D341Med (cell line): ENCODE data around the gene LAMB2.

ENCODE experiments used
- DNase-seq: peaks from one replicate; pipeline ENCODE4 v3.0.0; 2012; ENCODE audit warnings: low spot score

Gene LAMB2

DNA sequence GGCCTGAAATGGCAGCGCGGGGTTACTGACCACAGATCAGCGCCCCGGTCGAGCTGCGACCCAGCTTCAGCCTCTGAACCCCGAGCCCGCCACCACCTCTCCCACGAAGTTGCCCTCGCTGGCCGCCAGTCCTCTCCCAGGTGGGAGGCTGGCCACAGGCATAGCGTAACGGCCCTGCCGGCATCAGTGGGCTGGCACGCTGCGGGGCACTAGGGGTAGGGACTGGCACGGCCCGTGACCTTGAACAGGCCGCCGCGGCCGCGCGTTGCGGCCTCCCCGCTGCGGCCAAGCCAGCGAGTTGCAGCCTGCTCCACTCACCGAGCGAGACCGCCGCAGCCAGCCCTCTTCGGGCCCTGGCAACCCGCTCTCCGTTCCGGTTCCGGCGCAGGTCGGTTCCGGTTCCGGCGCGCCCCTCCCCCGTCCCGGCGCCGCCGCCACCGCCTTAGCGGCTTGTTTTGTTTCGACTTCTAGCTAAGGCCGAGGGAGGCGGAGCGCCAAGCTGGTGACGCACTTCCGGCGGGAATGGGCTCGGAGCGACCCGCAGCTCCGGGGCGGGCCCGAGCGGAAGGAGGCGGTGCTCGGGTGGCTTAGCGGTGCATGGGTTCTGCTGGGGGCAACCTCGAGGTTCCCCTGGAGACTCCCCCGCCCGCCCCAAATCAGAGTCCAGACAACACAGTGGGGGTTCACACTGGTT lies 12.3 kb downstream of the LAMB2 start, which contains the start of gene USP19:
TSS of gene USP19 (minus strand) at position 386 of the 694 bp plus-strand sequence. CDS start 1,678 bp downstream, outside the sequence.
- peak; percentile 98 for DNase-seq

DNA sequence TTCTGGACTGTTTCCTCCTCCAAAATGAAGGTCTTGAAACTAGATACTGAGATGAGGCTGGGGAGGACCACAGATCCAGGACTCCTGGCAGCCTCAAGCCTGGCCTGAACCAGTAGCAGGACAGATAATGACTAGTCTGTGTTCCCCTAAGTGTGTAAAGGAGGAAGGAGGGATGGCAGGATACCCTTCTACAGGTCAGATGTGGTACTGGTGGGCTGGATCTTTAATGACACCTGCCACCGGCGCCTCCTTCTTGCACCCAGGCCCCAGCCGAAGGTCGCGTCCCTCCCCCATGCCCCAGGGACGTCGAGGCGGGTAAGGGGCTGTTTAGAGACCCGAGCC lies 12.8 kb downstream of the LAMB2 start:
- DNase-seq: peak; percentile 41

- no peak for DNase-seq
These were observed 13.4 kb downstream of the LAMB2 start for GRCh38 chr3:49119439-49119838.

DNA sequence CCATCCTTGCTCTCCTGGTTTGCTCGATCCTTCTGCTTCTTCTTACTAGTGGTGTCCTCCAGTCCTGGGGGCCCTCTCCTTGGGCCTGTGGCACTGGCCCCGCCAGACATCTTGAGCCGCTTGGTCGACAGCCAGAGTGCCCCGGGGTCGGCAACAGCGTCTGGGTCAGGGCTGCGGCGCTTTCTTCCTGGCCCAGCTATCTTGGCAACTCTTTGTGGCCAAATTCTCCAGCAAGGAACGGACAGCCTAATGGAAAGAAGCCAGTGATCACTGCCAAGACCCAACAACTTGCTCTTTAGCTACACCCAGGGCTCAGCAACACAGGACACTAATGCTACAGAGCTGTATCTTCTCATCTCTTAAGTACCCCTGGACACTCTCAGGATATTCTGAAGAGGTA lies 13.8 kb downstream of the LAMB2 start:
- no peak for DNase-seq

DNA sequence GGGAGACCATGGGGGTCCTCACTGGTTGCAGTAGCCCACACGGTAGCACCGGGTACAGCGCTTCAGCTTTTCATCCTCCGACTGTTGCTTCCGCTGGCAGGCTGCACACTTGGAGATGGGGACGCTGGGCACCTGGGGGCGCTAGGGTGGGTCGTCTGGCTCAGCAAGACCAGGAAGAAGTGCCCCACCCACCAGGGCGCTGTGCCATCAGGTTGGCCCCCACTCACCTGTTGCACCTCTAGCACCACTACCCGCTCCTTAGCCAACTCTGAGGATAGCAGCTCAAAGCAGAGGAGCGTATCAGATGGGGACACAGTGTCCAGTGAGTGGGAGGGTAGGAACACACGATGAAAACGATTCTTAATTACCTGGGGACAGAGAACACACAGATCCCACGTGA lies 20.6 kb downstream of the LAMB2 start:
- no peak for DNase-seq

DNA sequence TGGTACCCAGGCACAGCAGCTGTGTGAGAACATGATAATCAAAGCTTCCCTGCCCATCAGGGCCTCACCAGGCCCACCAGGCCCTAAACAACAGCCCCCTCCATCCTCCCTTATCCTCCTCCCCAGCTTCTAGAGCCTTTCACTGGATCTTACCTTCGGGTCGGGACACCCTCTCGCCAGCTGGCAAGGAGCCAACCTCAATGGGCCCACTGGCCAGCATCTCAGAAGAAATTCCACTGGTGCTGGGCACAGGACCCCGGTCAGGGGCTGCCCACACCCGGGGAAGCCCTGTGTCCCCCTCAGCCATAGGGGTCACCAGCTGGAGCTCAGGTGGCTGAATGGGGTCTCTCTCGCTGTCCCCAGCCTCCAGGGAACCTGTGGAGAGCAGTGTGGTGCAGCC lies 21.5 kb downstream of the LAMB2 start:
- DNase-seq: no peak

DNA sequence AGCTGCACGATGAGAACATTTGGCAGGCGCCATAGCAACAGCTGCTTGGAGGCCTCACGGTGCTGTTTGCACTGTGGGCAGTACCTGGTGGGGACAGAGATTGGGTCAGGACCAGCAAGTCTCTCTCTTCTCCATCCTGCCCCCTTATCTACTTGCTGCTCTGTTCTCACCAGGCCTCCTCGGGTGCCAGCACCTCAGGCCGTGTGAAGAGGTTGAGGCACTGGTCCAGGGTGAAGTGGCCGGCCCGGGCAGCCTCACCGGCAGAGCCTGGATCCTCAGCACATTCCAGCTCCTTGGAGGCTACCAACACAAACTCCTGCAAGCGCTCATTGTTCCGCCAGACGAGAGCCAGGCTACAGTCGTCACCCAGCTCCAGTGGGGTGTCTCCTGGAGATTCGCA lies 22.1 kb downstream of the LAMB2 start:
- no peak for DNase-seq

- no peak for DNase-seq
These were observed 24.5 kb downstream of the LAMB2 start for GRCh38 chr3:49108346-49108745.

GRCh38 chr3:49104427-49105291 lies 28.2 kb downstream of the LAMB2 start, which contains the start of gene QARS1:
QARS1 (minus strand) TSS chr3:49104757; CDS start chr3:49104733, 24 bp downstream.
- peak; percentile 96 for DNase-seq

DNA sequence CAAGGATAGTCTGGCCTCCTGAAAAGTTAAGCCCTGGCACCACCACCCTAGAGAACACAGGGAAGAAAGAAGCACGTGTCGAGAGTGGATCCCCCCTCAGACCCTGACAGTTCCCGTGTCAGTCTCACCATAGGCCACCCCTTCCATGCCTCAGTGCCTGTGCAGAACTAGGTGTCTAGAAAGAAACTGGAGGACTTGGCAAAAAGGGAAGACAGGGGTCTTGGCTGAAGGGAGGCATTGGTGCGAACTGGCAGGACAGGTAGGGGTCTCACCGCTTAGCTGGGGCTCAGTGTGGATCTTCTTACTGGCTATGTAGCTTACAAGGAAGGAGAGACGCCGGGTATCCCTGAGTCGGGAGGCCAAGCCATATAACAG lies 28.8 kb downstream of the LAMB2 start:
- DNase-seq: no peak

GRCh38 chr3:49100046-49100615 lies 32.7 kb downstream of the LAMB2 start:
- no peak for DNase-seq

DNA sequence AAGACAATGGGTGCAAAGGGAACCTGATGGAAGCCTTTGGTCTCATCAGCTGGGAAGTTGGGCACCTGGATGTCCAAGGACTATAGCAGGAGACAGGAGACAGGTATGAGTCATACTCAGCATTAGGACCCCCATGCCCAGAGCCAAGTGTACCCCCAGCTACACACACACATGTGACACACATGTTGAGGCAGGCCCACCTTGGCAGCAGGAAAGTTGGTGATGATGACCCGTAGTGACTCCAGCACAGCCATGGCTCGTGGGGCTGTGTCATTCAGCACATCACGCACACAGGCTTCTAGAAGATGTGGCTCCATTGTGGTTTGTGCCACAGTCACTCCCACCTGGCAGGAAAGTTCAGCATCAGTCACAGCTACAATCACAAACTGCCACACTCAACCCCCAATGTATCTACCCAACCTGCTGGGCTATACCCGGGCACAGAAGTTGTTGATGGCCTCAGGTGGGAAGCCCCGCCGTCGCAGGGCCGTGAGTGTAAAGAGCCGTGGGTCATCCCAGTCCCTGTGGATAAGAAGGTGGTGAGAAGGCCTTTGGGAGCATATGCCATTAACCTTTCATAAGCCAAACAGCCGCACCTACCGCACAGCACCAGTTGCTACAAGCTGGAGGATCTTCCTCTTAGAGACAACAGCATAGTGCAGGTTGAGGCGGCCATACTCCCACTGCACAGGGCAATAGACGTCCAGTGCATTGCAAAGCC lies 33.8 kb downstream of the LAMB2 start:
- no peak for DNase-seq

- DNase-seq: no peak
These were observed 34.4 kb downstream of the LAMB2 start for GRCh38 chr3:49098429-49098828.

GRCh38 chr3:49093853-49094767 lies 38.7 kb downstream of the LAMB2 start, which contains the start of gene QRICH1:
QRICH1 (minus strand) TSS chr3:49094071; CDS start chr3:49077017, 17,054 bp downstream.
- DNase-seq: peak; percentile 92

DNA sequence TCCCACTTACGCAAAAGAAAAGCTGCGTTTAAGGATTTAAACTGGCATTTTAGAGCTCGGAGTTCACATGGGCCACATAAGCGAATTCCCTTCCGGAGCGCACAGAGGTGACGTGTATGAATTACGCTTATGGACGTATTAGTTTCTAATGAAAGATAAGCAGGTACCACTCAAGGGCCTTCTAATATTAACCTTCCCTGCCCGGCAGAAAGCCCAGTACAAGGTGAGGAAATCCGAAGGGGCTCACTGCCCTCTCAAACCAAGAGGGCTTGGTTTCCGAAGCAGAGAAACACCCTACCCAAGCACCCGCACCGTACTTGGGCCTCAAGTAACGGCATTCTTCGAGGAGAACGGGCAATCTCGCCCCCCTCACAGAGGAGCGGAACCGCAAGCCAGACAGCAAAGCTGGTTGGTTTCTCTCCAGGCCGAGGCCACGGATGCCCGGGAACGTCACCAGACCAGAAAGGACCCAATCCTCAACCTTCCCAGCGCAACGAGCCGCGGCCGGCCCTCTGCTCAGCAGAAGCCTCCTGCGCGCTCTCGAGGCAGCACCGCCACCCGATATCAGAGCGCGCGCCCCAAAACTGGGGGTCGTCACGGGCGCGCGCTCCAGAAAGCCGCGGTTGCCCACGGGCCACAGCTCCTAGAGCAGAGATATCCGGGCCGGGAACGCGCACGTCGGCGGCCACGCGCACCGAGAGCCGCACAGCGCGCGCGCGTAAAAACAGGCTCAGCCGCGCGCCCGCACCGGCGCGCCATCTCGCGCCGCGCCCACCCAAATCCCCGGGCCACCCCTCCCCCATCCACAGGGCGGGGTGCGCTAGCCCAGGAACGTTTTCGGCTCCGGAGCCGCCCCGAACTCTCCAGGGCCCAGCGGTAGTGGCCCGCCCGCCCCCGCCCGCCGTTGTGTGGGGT lies 39.7 kb downstream of the LAMB2 start:
- peak; percentile 90 for DNase-seq

GRCh38 chr3:49081429-49081828 lies 51.4 kb downstream of the LAMB2 start:
- DNase-seq: no peak

DNA sequence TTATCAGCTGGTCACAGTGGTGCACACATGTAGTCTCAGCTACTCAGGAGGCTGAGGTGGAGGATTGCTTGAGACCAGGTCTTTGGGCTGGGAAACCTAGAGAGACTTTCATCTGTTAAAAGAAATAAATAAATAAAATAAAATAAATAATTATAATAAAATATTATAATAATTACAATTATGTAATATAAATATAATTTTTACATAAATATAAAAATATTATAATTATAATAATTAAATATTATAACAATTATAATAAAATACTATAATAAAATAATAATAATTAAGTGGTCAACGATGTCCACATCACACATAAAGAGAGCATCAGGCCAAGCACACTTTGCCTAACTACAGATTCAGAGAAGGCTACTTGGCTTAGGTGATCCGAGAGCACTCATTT lies 53.6 kb downstream of the LAMB2 start:
- no peak for DNase-seq

GRCh38 chr3:49076646-49077045 lies 56.2 kb downstream of the LAMB2 start:
- no peak for DNase-seq

DNA sequence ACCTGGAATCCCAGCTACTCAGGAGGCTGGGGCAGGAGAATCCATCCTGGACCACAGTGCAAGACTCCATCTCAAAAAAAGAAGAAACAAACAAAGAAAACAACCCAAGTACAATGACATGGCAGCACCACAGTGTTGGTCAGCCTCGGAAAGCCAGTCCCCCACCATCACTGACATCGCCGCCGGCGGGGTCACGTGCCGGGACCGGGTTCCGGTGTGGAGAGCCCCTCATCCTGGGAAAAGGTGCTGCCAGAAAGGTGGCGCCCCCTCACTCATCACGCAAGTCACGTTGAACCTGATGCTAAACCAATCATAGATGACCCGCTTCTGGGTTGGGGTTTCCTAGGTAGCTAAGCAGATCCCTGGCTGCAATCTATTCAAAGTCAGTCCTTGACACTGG lies 56.7 kb downstream of the LAMB2 start:
- no peak for DNase-seq
